Omental fat pad (tissue), 4 donors: ENCODE results near the gene SLC12A7. TPM values are rescaled to one million over a fixed set of nuclear protein-coding genes. Genes with fewer than 3 reads are reported as not detected.

Experiments
- ATAC-seq: fragments of 150-250 bp; one replicate; pipeline ENCODE4 v1.9.1; 2016; ENCODE audit warnings: mild to moderate bottlenecking, moderate library complexity; ENCODE audit not compliant: low FRiP score
- DNase-seq: peaks from one replicate; pipeline ENCODE4 v3.0.0-alpha.2; 2019; ENCODE audit warnings: low spot score
- total RNA-seq, 4 donors: library from RNA; depleted of rRNA; stranded (reverse); fragments of >200 nt; gene quantifications; one replicate each; pipeline ENCODE4 v1.1.0, GENCODE V29; 2016
- TF ChIP-seq, protein P1 (sequence below), 3 donors: fragments of 450-650 bp; IDR thresholded peaks; one replicate each; pipeline ENCODE4 v1.5.1; 2016 to 2017; ENCODE audit warnings: antibody characterized with exemption in 3 of 3, mild to moderate bottlenecking in 3 of 3, moderate library complexity in 2 of 3

Gene SLC12A7
- total RNA-seq, 4 donors from 2014 or later: 17.2 to 39.0 (median 27.5) TPM

DNA sequence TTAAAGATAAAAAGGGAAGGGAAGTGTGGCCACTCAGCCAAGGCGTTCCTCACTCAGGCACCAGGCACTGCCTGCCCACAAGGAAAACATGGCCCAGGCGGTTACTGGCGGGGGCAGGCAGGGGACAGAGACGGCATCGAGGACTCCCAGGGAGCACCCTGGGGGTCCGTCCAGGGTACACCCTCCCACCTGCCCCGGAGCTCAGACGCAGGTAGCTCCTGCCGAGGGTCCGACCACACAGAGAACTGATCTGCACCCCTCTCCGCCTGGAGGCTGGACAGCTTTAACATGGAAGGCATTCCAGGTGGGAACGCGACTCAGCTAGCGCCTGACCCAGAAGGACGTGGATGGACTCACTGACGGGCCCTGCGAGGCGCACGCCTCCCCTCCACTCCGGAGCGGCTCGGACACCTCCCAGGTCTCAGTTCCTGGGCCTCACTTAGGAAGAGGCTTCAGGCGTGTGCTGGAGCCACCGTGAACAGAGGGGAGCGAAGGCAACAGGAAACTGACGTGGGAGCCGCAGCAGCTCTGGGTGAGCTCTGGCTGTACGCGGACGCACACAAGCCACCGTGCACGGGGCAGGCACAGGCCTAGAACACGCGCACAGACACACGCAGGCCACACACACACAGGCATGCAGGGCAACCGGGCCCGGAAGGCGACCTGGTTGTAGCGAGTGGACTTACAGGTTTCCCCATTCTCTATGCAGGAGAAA, 55.8 kb downstream of the SLC12A7 start:
- ATAC-seq (no peak), DNase-seq (no peak)
- TF ChIP-seq, protein P1, sequence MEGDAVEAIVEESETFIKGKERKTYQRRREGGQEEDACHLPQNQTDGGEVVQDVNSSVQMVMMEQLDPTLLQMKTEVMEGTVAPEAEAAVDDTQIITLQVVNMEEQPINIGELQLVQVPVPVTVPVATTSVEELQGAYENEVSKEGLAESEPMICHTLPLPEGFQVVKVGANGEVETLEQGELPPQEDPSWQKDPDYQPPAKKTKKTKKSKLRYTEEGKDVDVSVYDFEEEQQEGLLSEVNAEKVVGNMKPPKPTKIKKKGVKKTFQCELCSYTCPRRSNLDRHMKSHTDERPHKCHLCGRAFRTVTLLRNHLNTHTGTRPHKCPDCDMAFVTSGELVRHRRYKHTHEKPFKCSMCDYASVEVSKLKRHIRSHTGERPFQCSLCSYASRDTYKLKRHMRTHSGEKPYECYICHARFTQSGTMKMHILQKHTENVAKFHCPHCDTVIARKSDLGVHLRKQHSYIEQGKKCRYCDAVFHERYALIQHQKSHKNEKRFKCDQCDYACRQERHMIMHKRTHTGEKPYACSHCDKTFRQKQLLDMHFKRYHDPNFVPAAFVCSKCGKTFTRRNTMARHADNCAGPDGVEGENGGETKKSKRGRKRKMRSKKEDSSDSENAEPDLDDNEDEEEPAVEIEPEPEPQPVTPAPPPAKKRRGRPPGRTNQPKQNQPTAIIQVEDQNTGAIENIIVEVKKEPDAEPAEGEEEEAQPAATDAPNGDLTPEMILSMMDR (IDR thresholded peaks at IDR 0.05): no peak

DNA sequence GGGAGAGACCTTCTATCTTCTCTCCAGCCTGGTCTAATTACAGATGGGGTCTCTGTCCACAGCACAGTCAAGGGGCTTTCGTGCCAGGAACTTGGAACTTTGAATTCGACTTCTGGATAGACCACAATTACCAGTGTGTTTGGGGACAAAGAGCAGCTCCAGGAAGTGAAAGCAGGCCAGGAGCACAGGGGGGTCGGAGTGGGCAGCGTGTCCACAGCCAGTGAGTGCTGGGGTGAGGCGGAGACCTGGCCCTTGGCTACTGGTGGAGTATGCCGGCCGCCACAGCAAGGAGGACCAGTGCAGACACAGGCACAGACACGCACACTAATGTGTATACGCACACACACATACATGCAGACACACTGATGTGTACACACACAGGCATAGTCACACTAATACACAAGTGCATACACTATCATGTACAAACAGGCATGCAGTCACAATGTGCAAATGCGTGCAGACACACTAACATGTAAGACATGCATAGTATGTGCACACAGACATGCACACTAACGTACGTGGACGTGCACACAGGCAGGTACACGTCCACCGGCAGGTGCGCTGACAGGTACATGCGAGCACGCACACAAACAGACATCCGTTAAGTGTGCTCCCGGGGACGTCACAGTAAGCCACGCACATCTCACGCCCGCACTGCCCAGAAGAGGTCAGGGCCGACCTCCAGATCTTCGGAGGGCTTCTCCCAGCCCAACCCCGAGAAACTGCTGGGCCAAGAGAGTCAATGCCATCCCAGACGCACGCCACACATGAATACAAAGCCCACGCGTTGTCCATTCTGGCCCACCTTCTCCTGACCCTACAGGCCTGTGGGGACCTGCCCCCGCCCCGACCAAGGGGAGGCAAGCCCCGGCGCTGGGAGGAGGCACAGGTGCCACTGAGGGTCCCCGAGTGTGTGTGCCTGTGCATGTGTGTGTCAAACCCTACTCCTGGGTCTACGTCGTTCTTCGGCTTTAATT, 56.8 kb downstream of the SLC12A7 start:
- ATAC-seq: no peak
- DNase-seq: no peak
- TF ChIP-seq, protein P1 (IDR thresholded peaks at IDR 0.05): no peak

DNA sequence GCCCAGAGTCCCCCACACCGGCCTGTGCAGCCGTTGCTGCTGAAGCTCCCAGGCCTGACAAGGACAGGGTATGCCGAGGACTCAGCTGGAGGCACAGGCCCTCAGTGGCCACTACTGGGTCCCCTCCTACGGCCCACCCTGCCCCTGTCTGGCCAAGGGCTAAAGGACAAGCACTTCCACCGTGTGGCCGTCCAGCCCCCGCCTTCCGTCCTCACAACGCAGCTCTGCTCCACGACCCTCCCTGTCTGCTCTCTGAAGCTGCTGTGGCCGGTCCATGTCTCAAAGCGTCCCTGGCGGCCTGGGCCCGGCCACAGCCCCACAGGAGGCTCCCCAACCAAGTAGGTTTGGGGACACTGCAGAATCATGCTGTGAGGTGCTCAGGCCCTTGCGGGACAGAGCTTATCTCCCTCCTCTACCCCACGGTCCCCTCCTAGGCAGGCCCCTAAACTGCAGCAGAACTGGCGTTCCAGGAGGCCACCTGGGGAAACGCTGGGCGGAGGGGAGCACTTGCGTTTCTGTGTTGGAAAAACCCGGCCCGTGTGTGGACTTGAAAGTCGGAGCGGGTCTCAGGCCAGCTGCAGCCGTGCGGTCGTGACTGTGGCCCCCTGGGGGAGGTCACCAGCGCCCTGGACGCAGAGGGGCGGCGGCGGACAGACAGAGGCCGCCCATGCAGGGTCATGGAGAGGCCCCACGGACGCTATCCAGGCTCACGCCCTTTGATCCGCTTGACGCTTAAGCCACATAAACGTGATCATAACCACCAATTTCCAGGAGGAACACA, 57.7 kb downstream of the SLC12A7 start:
- ATAC-seq (no peak), DNase-seq (no peak)
- TF ChIP-seq, protein P1 (IDR thresholded peaks at IDR 0.05): no peak

DNA sequence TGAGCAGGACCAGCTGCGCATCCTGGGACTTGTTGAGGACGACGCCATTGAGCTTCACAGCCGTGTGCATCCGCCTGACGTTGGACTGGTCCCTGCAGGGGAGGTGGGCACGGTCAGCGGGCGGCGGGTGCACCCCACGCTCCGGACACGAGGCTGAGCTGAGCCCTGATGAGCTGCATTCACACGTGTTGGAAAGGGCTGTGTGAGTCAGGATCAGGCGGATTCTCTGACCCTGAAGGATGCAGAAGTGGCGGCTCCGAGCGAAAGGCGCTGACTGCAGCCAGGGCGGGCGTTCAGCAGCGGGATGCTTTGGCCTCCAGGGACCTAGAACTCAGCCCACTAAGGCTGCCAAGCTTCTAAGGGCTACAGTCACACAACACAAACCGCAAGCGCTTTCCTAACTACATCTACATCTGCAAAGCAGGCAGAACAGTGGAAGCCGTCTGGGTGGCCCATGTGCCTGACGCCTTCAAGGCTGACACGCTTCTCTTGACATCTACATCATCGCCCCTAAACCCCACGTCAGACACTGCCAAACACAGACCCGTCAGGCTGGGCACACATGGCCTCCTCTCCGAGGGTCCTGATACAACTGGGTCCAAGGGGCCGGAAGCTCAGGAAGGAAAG, 58.4 kb downstream of the SLC12A7 start:
- DNase-seq: no peak
- TF ChIP-seq, protein P1 (IDR thresholded peaks at IDR 0.05): no peak
- ATAC-seq: no peak

DNA sequence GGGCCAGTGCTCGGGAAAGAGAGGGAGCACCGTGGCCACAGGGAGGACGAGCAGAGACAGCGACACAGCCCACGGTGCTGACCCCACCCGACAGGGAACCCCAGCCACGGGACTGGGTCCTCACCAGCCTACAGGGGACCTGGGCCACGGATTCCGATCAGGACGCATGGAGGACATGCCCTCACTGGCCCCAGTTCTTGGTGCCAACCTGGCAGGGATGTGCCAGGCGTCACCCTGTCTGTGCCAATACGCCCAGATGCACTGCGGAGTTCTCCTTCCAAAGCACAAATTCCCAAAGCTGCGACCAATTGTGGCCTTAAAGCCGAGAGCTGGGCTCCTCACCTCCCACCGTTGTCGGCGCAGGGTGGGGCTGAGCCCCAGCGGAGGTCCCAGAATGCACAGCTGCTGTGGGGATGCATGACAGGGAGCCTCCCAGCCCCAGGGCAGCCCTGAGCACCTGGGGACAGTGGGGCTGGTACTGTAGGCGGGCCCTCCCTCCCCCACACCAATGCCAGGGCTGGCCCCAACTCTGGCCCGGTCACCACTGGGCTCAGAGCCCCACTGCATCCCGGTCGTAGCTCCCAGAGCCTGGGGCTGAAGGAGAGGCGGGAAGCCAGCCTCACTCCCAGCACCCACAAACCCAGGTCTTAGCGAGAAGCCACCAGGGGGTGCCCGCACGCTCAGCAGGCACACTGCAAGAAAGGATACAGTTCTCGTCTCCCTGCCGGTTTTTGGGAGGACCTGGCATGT, 59.0 kb downstream of the SLC12A7 start:
- TF ChIP-seq, protein P1 (IDR thresholded peaks at IDR 0.05): no peak
- ATAC-seq (no peak), DNase-seq (no peak)

DNA sequence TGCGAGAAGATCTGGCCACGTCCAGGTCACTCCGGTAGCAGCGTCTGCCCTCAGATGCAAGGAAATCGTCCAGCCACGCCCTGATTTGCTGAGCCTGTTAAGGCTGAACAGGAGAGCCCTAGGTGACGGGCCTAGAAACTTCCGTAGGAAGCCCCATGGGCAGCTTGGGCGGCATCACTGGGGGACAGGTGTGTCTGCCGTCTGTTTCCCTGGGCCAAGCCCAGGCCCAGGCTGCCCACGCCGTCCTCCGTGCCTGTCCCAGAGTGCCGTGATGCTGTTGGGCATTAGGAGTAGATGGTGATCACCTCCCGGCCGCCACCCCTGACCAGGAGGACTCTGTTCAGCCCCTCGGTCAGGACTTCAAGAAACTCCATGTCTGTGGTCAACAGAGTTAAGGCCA, 59.8 kb downstream of the SLC12A7 start:
- ATAC-seq (no peak), DNase-seq (no peak)
- TF ChIP-seq, protein P1 (IDR thresholded peaks at IDR 0.05): no peak
